GM21515 (cell line): Measurements from ENCODE around the gene CDIP1.
"Not testable (repeated sequence)": the region's sequence is repeated elsewhere in the genome, so short reads cannot be mapped to it uniquely, and the experiment has no call there.

Source experiments
- ATAC-seq: cut with Tn5 transposase; IDR thresholded peaks from one replicate; pipeline ENCODE4 v1.9.1; 2021; ENCODE audit not compliant: unreplicated experiment

The CDIP1 gene

GRCh38 chr16:4538350-4539235 lies at the start of gene CDIP1:
Gene CDIP1, minus strand, starts transcription at chr16:4538773. Its CDS starts 24,643 bp downstream, at chr16:4514130.
- peak; percentile 77 for ATAC-seq

DNA sequence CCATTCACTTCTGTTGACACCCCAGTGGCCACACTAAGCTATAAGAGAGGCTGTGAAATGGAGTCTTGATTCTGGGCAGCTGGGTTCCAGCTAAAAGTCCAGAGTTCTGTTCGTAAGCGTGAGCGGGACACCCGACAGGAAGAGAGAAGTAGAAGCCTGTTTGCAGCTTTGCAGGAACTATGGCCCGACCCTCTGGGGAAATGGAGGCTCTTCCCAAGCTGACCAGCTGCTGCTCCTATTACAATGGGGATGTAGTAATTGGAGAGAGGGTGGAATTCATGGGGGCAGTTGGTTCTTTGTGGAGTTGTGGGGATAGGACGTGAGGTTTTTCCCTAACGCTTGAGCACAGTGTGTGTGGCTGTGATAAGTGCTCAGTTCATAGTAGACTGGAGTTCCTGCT lies 47.7 kb upstream of the CDIP1 start:
- no peak for ATAC-seq

DNA sequence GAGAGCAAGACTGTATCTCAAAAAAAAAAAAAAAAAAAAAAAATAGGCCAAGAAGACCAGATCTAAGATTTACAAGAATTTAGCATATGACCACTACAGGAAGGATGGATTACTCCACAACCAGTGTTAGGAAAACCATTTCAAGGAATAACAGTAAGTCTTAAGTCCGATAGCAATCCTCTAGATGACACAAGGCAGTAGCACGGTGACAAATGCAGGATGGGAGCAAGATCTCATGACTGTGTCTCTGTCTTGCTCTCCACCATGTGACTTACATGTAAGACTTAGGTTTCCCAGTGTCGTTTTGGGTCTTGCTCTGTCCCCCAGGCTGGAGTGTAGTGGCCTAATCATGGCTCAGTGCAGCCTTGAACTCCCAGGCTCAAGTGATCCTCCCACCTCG lies 45.3 kb upstream of the CDIP1 start:
- ATAC-seq: no peak

DNA sequence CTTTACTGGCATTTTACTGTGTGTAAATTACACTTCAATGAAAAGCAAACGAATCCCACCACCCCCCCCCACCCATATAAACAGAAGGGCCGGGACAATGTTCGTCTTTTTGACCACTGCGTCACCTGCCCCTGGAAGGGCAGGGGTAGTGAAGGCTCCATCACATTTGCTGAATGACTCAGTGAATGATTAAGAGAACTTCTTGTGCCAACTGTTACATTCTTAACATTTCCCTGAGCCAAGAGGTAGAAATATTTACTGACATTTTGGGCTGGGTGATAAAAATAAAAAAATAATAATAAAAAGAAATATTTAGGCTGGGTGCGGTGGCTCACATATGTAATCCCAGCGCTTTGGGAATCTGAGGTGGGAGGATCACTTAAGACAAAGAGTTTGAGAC lies 41.7 kb upstream of the CDIP1 start:
- no peak for ATAC-seq

- ATAC-seq: no peak
Measured at GRCh38 chr16:4578961-4579530, 40.5 kb upstream of the CDIP1 start.

- no peak for ATAC-seq
Measured at GRCh38 chr16:4576008-4576407, 37.4 kb upstream of the CDIP1 start.

GRCh38 chr16:4574919-4575705 lies 36.5 kb upstream of the CDIP1 start:
- no peak for ATAC-seq

DNA sequence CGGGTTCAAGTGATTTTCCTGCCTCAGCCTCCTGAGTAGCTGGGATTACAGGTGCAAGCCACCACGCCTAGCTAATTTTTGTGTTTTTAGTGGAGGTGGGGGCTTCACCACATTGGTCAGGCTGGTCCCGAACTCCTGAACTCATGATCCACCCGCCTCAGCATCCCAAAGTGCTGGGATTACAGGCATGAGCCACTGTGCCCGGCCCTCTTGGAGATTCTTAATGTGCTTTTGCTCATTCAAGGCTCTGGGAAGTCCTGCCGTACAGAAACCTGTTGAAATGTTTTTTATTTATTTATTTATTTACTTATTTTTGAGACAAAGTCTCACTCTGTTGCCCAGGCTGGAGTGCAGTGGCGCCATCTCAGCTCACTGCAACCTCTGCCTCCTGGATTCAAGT lies 35.4 kb upstream of the CDIP1 start:
- ATAC-seq: not testable (repeated sequence)

DNA sequence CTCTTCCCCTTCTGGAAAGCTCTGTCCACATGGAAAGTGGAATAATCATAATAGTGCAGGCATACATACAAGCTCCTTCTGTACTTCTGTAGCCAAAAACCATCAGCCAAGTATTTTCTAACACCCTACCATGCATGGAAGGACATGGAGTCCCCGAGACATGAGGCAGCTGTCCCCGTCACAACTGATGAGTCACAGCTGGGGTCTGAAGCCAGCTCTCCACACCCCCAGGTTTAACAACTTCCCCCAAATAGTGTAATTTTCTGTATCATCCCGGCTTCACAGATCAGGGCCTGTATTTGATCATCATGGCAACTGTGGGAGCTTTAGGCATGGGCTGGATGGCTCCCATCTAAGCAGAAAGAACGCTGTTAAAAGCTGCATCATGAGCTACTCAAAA lies 34.1 kb upstream of the CDIP1 start:
- ATAC-seq: no peak

DNA sequence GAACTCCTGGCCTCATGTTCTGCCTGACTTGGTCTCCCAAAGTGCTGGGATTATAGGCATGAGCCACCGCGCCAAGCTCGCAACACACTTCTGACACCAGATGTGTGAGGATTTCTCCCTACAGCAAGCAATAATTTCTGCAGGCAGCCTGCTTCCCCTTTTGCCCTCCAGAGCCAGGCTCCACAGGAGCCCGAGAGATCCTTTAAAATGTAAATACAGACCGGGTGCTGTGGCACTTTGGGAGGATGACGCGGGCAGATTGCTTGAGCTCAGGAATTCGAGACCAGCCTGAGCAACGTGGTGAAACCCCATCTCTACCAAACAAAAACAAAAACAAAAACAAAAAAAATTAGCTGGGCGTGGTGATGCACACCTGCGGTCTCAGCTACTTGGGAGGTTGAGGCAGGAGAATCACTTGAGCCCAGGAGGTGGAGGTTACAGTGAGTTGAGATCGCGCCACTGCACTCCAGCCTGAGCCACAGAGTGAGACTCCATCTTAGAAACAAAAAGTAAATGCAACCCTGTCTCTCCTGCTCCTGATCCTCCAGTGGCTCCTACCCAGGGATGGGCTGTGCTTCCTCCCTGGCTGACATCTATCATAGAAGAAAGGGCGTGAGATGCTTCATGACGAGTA lies 32.2 kb upstream of the CDIP1 start:
- ATAC-seq: no peak

DNA sequence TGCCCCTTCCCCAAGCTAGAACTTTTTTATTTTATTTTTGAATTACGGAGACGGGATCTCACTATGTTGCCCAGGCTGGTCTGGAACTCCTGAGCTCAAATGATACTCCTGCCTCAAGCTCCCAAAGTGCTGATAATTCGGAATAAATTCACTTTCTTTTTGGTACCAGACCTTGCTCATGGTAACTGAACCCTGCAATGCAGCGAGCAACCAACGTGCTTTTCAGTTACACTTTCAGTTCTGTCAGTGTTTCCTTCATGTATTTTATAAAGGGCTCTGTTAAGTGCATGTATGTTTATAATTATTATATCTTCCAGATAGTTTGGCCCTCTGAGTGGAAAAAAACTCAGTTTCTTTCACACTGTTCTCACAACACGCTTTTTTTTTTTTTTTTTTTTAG lies 31.5 kb upstream of the CDIP1 start:
- no peak for ATAC-seq

DNA sequence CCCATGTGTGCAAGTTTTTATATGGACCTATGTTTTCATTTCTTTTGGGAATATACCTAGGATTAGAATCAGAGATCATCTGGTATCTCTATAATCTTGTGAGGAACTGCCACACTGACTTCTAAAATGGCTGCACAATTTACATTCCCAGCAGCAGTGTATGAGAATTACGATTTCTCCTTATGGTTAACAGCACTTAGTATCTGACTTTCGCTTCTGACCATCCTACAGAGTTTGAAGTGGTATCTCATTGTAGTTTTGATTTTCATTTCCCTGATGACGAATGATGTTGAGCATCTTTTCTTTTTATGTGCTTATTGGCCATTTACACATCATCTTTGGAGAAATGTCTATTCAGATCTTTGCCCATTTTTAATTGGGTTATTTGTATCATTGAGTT lies 27.6 kb upstream of the CDIP1 start:
- ATAC-seq: no peak

- no peak for ATAC-seq
Measured at GRCh38 chr16:4564661-4565267, 26.2 kb upstream of the CDIP1 start.

DNA sequence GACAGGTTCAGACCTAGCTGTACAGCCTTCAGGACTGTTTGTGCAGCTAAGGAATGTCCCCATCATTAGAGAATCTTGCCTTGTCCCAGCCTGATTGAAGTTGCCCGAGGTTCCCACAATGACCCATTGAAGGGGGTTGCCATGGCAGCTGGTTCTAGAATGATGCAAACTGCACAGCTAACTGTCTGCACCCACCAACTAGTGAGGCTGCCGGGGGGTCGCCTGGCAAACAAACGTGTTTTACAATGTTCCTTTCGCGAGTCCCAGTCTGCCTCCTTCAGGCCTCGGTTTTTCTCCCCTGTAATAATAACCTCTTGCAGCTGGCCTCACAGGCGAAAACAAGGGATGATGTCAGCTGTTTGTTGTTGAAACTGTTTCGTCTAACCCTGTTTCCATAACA lies 23.0 kb upstream of the CDIP1 start:
- no peak for ATAC-seq

DNA sequence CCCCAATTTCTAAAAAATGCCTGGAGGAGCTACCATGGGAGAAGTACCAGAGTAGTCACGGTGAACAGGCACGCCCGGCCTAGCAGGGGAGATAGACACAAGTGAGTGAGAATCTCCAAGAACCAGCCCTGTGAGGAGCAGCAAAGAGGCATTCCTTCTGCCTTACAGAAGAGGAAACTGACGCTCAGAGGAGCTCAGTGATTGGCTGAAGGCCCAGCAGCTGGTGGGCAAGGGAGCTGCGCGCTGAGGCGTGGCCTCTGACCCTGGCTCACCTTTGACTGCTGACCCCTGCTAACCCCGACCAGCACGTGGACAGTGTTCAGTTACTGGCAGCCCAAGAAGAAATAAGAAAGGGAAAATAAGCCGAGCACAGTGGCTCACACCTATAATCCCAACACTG lies 19.4 kb upstream of the CDIP1 start:
- ATAC-seq: no peak

DNA sequence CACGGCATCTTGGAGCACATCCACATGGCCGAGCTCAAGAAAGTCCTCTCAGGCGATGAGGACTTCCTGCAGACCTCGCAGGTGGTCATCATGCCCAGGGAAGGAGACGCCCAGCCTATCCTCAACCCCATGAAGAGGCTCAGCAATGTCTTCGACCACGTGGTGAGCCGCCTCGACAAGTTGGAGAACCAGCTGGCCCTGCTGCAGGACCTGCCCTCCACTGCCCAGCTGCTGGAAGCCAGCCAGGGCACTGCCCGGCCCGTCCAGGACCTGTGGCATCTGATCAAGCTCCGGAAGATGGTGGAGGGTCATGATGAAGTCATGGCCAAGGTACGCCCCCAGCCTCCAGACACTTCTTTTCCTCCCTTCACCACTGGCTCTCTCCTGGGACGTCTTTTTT lies 18.0 kb upstream of the CDIP1 start:
- ATAC-seq: no peak

DNA sequence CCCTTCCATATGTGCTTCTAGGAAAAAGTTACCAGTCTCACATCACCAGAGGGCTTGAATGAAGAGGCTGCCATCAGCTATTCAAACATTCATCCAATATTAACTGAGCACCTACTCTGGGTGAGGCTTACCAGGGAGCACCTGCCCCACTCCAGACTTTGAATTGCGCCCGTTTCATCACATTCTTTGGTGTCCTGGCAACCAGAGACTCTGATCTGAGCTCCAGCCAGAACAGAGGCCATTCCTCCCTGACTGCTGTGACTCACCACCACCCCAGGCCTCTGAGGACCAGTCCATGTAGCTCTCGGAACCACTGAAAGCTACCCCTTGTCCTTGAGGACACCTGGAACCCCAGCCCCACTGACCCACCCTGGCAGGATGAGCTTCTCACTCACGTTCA lies 17.5 kb upstream of the CDIP1 start, which contains the start of gene C16orf96:
TSS of gene C16orf96 (plus strand) at position 229 of the 400 bp plus-strand sequence. CDS start at position 379, 150 bp downstream.
- no peak for ATAC-seq

DNA sequence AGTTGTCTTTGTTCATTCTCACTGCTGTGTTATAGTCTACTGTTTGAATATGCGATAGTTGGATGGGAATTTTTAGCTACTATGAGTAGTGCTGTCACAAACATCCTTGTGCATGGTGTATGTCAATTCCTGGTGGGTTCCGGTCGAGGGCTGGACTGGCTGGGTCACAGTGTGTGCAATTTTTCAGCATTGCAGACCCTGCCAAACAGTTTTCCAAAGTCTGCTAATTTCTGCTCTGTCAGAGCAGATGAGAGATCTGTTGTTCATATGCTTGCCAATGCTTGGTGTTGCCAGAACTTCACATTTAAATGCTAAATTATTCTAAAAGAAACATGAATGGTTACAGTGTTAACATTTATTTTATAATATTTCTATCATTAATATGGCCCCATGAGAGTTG lies 14.0 kb upstream of the CDIP1 start:
- ATAC-seq: no peak

GRCh38 chr16:4550591-4550990 lies 12.0 kb upstream of the CDIP1 start:
- no peak for ATAC-seq

GRCh38 chr16:4548124-4548523 lies 9.6 kb upstream of the CDIP1 start:
- no peak for ATAC-seq

- ATAC-seq: no peak
Measured at GRCh38 chr16:4544473-4544872, 5.9 kb upstream of the CDIP1 start.
